GM12892 (cell line): ENCODE data around the gene CACNA2D3.
"Not testable (repeated sequence)": the region's sequence is repeated elsewhere in the genome, so short reads cannot be mapped to it uniquely, and the experiment has no call there.

Experiments
- DNase-seq: peaks from one replicate; pipeline ENCODE4 v3.0.0; 2011; ENCODE audit not compliant: insufficient read length
- FAIRE-seq: peaks from 2 replicates; lab custom pipeline; 2011; peaks lifted over from hg19 to GRCh38; lab: Jason Lieb, UNC
- POLR2A ChIP-seq: IDR thresholded peaks from 2 replicates; pipeline ENCODE4 v1.6.1; 2011; ENCODE audit warnings: low read depth, low read length, control low read depth
- POLR2AphosphoS5 ChIP-seq: IDR thresholded peaks from 2 replicates; pipeline ENCODE4 v1.6.1; 2011; ENCODE audit warnings: low read depth, low read length, control low read depth
- TAF1 ChIP-seq: IDR thresholded peaks from 2 replicates; pipeline ENCODE4 v1.6.1; 2011; ENCODE audit warnings: low read depth, mild to moderate bottlenecking, control low read depth, low read length, borderline replicate concordance

CACNA2D3 gene

DNA sequence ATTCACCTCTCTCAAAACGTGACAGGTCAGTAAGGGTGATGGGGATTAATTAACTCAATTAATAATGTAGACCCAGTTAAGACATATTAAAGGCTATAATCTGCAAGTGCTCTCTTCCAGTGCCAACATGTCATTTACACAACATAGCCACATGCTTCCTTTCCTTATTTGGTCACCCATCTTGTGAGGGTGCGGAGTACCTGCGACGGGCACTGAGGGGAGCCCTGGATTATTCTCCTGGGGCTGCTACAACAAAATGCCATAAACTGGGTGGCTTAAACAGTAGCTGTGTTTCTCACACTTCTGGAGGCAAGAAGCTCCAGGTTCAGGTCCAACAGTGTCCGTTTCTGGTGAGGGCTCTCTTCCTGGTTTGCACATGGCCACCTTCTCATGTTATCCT lies 962.9 kb downstream of the CACNA2D3 start:
- no peak for TF ChIP-seq POLR2AphosphoS5
- TF ChIP-seq TAF1, result no peak
- TF ChIP-seq POLR2A, result no peak
- FAIRE-seq (no peak), DNase-seq (no peak)

DNA sequence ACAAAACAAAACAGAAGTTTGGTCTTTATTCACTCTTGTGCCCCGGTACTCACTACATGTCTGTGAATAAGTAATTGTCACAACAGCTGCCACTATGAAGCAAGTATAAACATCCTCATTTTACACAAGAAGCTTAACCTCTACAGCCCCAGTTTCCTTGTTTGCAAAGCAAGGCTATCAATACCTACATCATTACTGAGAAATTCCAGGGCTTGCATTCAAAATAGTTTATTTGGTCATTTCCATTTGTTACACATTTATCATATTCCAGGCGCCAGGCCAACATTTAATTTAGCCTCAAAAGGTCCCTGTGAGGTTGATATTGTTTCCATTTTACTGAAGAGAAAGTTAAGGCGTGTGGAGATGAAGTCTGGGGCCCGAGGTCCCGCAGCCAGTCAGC lies 966.9 kb downstream of the CACNA2D3 start:
- no peak for TF ChIP-seq POLR2A
- no peak for TF ChIP-seq TAF1
- no peak for TF ChIP-seq POLR2AphosphoS5
- no peak for DNase-seq
- FAIRE-seq, result no peak

DNA sequence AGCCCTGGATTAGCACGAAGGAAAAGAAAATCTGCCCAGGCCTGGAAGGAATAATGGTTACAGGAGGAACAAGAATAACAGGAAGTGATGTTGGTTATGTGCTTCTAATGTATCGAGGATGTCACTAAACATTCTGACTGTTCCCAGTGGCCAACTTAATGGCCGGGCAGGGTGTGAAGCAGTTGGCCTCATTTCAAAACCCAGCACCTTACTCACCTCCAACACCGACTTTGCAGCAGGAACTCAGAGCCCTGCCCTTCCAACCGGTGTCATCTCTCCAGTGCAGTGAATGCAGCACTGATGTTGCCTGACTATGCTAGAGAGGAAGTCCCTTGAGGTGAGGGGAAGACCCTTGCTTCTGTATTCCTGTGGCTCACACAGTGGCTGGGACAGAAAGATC lies 967.9 kb downstream of the CACNA2D3 start:
- no peak for FAIRE-seq
- TF ChIP-seq POLR2A, result no peak
- TF ChIP-seq TAF1, result no peak
- no peak for TF ChIP-seq POLR2AphosphoS5
- DNase-seq, result no peak

DNA sequence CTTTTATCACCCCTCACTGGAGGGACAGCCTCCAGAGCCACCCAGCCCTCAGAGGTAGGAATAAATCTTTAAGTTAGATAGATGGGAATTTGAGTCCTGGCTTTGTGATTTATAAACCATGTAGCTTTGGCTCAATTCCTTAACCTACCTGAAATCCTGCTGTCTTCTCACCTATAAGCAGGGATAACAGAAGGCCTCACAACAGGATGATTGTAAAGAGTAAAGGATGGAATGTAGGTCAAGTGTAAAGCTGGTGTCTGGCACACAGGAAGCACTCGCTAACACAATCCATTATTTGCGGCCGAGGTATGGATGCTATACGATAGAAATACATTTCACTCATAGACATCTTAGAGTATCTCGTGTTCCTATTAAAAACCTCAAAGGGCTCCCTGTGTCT lies 968.4 kb downstream of the CACNA2D3 start:
- TF ChIP-seq POLR2AphosphoS5 (no peak), TAF1 (no peak), POLR2A (no peak)
- FAIRE-seq (no peak), DNase-seq (no peak)

DNA sequence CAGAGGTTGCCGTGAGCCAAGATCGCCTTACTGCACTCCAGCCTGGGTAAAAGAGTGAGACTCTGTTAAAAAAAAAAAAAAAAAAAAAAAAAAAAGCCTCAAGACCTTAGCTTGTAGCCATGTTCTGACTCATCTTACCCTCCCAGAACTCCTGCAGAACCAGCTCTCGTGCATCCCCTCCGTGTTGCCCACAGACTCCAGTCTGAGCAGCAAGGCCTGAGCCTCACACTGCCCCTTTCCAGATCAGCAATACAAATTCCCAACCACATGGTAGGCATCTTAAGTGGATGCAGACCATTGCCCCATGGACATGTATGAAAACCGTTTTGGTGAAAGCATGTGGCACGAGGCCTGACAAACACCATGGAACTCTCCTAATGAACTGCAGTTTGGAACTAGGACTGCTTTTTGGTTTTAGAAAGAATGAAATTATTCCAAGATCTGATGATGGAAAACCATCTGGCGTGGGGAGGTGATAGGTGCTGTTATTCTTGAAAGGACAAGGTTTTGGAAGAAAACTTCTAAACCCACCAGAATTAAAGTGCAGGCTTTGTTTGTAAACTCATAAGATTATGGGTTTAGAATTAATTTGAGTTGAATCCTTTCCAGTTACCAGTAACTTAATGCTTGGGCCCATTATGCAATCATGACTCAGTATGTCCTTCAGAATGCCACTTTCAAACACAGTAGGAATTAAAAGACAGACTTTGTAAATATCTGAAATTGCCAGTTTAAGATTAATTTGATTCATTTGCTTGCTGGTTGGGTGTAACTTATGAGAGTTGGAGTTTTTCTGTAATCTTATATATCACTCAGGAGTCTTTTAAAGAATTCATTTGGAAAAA lies 969.3 kb downstream of the CACNA2D3 start:
- no peak for TF ChIP-seq POLR2A
- no peak for DNase-seq
- no peak for FAIRE-seq

DNA sequence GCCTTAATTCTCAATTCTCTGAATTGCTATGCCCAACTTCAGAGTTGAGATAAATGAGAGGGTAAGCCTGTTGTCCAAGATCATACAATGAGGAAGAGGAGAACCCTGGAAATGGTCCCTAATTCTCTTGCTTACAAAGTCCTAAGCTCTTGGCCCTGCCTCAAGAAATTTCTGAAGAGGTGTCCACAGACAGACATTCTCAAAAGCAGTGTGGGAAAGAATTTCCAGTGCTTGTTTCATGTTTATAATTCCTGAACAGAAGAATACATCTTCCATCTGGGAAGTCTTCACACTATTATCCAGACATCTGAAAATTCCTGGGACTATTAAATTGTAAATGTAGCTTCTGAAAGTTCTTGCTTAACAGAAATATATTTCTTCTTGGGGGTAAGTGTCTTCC lies 972.3 kb downstream of the CACNA2D3 start:
- DNase-seq (no peak), FAIRE-seq (no peak)
- TF ChIP-seq TAF1, result no peak
- no peak for TF ChIP-seq POLR2A
- no peak for TF ChIP-seq POLR2AphosphoS5

DNA sequence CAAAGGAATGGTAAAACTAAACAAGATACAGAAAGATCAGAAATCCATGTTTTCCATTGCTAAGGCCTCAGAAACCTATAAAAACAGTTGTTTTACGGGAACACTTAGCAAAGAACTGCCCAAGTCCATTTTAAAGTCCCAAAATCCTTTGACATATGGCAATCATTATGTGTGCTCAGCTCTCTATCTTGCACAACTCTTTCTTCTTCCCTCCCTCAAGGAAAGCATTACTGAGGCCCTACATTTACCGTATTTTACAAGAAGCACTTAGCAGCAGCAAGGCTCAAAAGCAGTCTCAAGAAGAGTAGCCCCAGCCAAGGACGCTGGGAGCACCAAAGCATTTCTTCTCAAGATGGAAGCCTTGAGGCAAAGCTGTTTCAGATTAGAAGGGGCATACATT lies 975.1 kb downstream of the CACNA2D3 start:
- FAIRE-seq, result no peak
- DNase-seq, result no peak
- TF ChIP-seq TAF1 (no peak), POLR2A (no peak), POLR2AphosphoS5 (no peak)

DNA sequence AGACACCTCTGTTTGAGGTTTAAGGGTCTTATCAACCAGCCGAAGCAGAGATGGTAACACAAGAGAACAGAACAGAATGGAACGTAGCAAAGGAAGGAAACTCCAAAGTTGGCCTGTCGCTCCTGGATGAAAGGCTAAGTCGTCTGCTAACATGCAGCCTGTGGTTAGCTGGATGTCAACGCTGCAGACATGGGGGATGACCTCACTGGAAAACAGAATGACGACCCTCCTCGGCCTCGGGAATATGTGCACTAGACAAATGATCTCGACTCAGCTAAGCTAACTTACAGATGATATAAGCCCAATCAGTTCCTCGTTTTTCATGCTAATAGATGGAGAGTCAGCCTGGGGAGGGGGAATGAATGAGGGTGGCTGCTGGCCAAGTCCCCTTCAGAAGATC lies 983.3 kb downstream of the CACNA2D3 start:
- TF ChIP-seq POLR2A (no peak), TAF1 (no peak), POLR2AphosphoS5 (no peak)
- no peak for FAIRE-seq
- DNase-seq, result no peak

DNA sequence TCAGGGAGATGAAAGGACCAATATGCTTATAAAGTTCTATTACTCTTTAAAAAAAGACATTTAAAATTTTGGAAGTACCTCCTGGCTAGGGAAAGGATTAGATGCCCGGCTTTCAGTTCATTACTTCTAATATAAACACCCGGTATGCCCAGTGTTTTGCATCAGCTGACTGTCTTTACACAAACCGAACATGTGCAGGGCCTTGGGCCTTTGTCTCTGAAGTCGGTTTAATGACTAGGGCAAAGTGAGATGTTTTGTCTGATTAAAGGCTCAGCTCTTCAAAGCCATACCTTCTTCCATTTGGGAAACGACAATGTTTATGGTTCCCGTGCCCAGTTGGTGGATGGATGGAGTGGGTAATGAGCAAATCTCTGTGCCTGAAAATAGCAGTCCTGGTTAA lies 984.8 kb downstream of the CACNA2D3 start:
- no peak for DNase-seq
- no peak for FAIRE-seq
- TF ChIP-seq POLR2A (no peak), POLR2AphosphoS5 (no peak), TAF1 (no peak)

DNA sequence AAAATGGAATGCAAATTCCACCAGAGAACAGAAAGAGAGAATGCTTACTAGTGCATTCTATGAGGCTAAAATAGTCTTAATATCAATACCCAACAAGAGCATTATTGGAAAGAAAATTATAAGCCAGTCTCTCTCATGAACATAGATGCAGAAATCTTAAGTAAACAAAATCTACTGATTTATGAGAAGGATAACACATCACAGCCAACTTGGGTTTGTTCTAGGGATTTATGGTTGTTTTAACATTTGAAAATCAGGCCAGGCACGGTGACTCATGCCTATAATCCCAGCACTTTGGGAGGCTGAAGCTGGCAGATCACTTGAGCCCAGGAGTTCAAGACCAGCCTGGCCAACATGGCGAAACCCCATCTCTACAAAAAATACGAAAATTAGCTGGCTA lies 989.6 kb downstream of the CACNA2D3 start:
- not testable (repeated sequence) for FAIRE-seq, DNase-seq

DNA sequence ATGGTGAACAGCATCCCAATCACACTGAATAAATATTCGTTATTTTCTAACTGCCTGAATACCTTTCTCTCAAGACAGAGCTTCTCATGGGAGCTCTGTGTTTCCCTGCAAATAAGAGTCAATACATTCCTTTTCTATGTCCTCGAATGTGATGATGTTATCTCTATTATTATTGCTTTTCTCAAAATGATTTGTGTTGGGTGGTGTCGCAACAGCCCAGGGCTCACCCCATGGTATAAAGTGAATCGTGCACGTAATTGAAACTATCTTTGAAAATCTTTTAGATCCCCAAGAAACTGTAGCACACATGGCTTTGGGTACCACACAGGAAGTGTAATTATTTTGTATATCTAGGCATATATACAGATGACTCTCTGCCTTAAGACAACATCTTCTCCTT lies 996.1 kb downstream of the CACNA2D3 start:
- TF ChIP-seq TAF1, result no peak
- TF ChIP-seq POLR2AphosphoS5, result no peak
- no peak for TF ChIP-seq POLR2A
- FAIRE-seq (no peak), DNase-seq (no peak)

DNA sequence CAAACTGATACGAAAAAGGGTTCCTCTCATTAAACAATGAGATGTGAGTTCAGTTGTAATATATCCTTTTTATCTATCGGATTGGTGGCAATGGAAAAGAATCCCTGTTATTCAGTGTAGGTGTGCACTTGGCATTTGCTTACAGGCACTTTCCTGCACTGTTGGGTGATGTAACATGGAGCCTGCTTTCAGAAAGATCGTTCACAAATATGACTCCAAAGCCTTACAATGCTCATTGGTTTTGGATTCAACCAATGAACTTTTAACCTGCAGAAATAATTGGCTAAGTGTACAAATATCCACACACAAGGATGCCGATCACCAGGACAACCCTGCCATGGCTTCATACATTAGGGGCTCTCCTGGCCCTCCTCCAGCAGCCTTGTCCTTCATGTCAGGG lies 996.9 kb downstream of the CACNA2D3 start:
- no peak for DNase-seq
- TF ChIP-seq POLR2A (no peak), POLR2AphosphoS5 (no peak), TAF1 (no peak)
- no peak for FAIRE-seq

DNA sequence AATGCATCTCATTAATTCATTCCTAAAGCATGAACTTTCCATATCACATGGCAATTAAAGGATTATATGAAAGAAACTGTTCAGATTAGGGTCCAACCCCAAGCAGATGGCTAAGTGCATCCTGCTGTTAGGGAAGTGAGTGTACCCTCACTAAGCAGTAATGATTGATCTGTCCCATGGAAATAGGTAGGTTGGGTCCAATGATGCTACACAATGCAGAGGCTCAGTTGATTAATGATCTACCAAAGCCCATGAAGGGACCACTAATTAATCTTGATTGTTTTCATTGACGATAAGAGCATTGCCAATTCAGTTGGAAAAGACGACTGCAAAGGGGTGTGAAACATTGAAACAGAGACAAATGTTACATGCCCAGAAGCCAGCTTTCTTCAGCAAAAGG lies 1000.0 kb downstream of the CACNA2D3 start:
- TF ChIP-seq TAF1 (no peak), POLR2AphosphoS5 (no peak), POLR2A (no peak)
- DNase-seq, result no peak
- no peak for FAIRE-seq
